ENCODE measurements around the gene NFKBIZ.

- TF ChIP-seq EZH2phosphoT487 (IDR thresholded peaks at IDR 0.05; ENCODE audit: borderline replicate concordance, low read depth, low read length): no peak
- TF ChIP-seq CTCF (conservative IDR thresholded peaks at IDR 0.05; ENCODE audit: low read length): no peak
These were observed 24.3 kb downstream of the NFKBIZ start for GRCh38 chr3:101873619-101874018.
